Endodermal cell (in vitro differentiated cells): ENCODE data around the gene CDC42EP3. TPM values are rescaled to one million over a fixed set of nuclear protein-coding genes. Genes with fewer than 3 reads are reported as not detected.

Source experiments
- DNase-seq: peaks from one replicate; pipeline ENCODE4 v3.0.0-alpha.2; 2017
- H3K27ac ChIP-seq: 2 replicates; pipeline ENCODE4 v1.5.1; 2013; ENCODE audit warnings: mild to moderate bottlenecking, low read depth, low read length, moderate library complexity
- H3K27me3 ChIP-seq: 2 replicates; pipeline ENCODE4 v1.6.1; 2013; ENCODE audit warnings: mild to moderate bottlenecking, low read length, moderate library complexity; ENCODE audit not compliant: insufficient read depth, control insufficient read depth, poor library complexity, severe bottlenecking
- H3K36me3 ChIP-seq: 2 replicates; pipeline ENCODE4 v1.7.0; 2013; ENCODE audit warnings: mild to moderate bottlenecking, low read length, moderate library complexity; ENCODE audit not compliant: control insufficient read depth, insufficient read depth
- H3K4me1 ChIP-seq: one replicate; pipeline ENCODE4 v1.7.0; 2013; ENCODE audit warnings: low read length; ENCODE audit not compliant: control insufficient read depth, insufficient read depth
- H3K4me3 ChIP-seq: 2 replicates; pipeline ENCODE4 v1.5.1; 2013; ENCODE audit warnings: mild to moderate bottlenecking, low read length, moderate library complexity
- H3K9ac ChIP-seq: 2 replicates; pipeline ENCODE4 v1.6.1; 2013; ENCODE audit warnings: mild to moderate bottlenecking, low read length, moderate library complexity; ENCODE audit not compliant: poor library complexity, severe bottlenecking; ENCODE audit errors: extremely low read depth
- H3K9me3 ChIP-seq: 2 replicates; pipeline ENCODE4 v1.6.1; 2013; ENCODE audit warnings: mild to moderate bottlenecking, low read length, moderate library complexity; ENCODE audit not compliant: control insufficient read depth
- H3K27ac Mint-ChIP-seq: 2 replicates; pipeline ENCODE4 v1.8.0; 2020; ENCODE audit warnings: mixed read lengths
- H3K27me3 Mint-ChIP-seq: 2 replicates; pipeline ENCODE4 v1.8.0; 2021; ENCODE audit warnings: mild to moderate bottlenecking, mixed read lengths; ENCODE audit not compliant: insufficient read depth
- H3K36me3 Mint-ChIP-seq: 2 replicates; pipeline ENCODE4 v1.8.0; 2020; ENCODE audit warnings: low read depth, mixed read lengths
- H3K4me1 Mint-ChIP-seq: 2 replicates; pipeline ENCODE4 v1.8.0; 2020; ENCODE audit warnings: mixed read lengths
- H3K4me3 Mint-ChIP-seq: 2 replicates; pipeline ENCODE4 v1.8.0; 2020; ENCODE audit warnings: mild to moderate bottlenecking, moderate library complexity, mixed read lengths
- H3K9me3 Mint-ChIP-seq: 2 replicates; pipeline ENCODE4 v1.8.0; 2020; ENCODE audit warnings: mild to moderate bottlenecking, mixed read lengths
- CTCF ChIP-seq: fragments of 200-600 bp; sonication (generic); conservative IDR thresholded peaks from 2 replicates; pipeline ENCODE4 v1.5.0; 2021; ENCODE audit warnings: antibody characterized with exemption, mild to moderate bottlenecking
- WGBS, 2 experiments: methylation state at CpG; one replicate each; pipeline versions ENCODE4 v1.1.5 to v1.1.7; 2013; ENCODE audit warnings: missing lambda C conversion rate in 2 of 2, mixed read lengths in 1 of 2; ENCODE audit not compliant: insufficient coverage in 1 of 2, insufficient read length in 1 of 2; 5-methylcytosine and 5-hydroxymethylcytosine counted together
- total RNA-seq, 2 donors: library from RNA; stranded (reverse); fragmentation: NEBNext Ultra II Directional in 1 of 2; extraction: Animal tissue kit (Norgen Biotek cat#: 25700) in 1 of 2; gene quantifications; 2 replicates in 1 of 2; 3 replicates in 1 of 2; pipeline ENCODE4 v1.2.1, GENCODE V29; 2021

CDC42EP3 gene
- total RNA-seq, 2 donors from 2014 or later, result 26.4 to 30.2 TPM

- no peak for TF ChIP-seq CTCF
- H3K36me3 Mint-ChIP-seq, result no peaks in the 10 kb centered on the region
- H3K4me1 Mint-ChIP-seq, result peaks cover 5% of the 10 kb centered on the region
- no peak overlapping the region for H3K4me3 Mint-ChIP-seq
- Histone ChIP-seq H3K9me3 (no peaks in the 10 kb centered on the region), H3K4me3 (no peak overlapping the region), H3K9ac (no peak overlapping the region), H3K36me3 (no peaks in the 10 kb centered on the region), H3K4me1 (peaks cover 4% of the 10 kb centered on the region), H3K27ac (no peak overlapping the region), H3K27me3 (no peaks in the 10 kb centered on the region)
- no peak for DNase-seq
- no peaks in the 10 kb centered on the region for H3K27me3 Mint-ChIP-seq
- WGBS, 2 experiments, result 90 to 100% methylated on average over 1 of the region's 1 CpG
- no peaks in the 10 kb centered on the region for H3K9me3 Mint-ChIP-seq
- H3K27ac Mint-ChIP-seq, result no peak overlapping the region
Measured at GRCh38 chr2:37707393-37707792, 36.0 kb upstream of the CDC42EP3 start.

GRCh38 chr2:37706334-37707183 lies 35.1 kb upstream of the CDC42EP3 start:
- Mint-ChIP-seq H3K9me3 (peaks cover 7% of the 10 kb centered on the region), H3K4me1 (peaks cover 4% of the 10 kb centered on the region), H3K27ac (no peak overlapping the region), H3K4me3 (no peak overlapping the region), H3K36me3 (no peaks in the 10 kb centered on the region), H3K27me3 (no peaks in the 10 kb centered on the region)
- Histone ChIP-seq H3K9ac (no peak overlapping the region), H3K36me3 (no peaks in the 10 kb centered on the region), H3K27ac (no peak overlapping the region), H3K4me3 (no peak overlapping the region), H3K4me1 (peaks cover 4% of the 10 kb centered on the region), H3K9me3 (peaks cover 3% of the 10 kb centered on the region), H3K27me3 (no peaks in the 10 kb centered on the region)
- 80 to 84% methylated on average over 2 to 4 of the region's 4 CpGs for WGBS, 2 experiments
- TF ChIP-seq CTCF, result no peak
- no peak for DNase-seq

- H3K9me3 Mint-ChIP-seq, result peaks cover 10% of the 10 kb centered on the region
- 80% methylated on average over 2 of the region's 2 CpGs; no CpG with 5 or more reads in 1 of the 2 experiments for WGBS, 2 experiments
- H3K4me1 Mint-ChIP-seq, result no peaks in the 10 kb centered on the region
- TF ChIP-seq CTCF, result no peak
- H3K4me3 ChIP-seq, result no peak overlapping the region
- H3K27me3 Mint-ChIP-seq, result no peaks in the 10 kb centered on the region
- no peak overlapping the region for H3K27ac ChIP-seq
- no peaks in the 10 kb centered on the region for H3K4me1 ChIP-seq
- H3K27ac Mint-ChIP-seq, result no peak overlapping the region
- H3K27me3 ChIP-seq, result no peaks in the 10 kb centered on the region
- H3K9ac ChIP-seq, result no peak overlapping the region
- no peak overlapping the region for H3K4me3 Mint-ChIP-seq
- no peak for DNase-seq
- no peaks in the 10 kb centered on the region for H3K36me3 Mint-ChIP-seq
- peaks cover 7% of the 10 kb centered on the region for H3K9me3 ChIP-seq
- no peaks in the 10 kb centered on the region for H3K36me3 ChIP-seq
Measured at GRCh38 chr2:37705191-37705590, 33.7 kb upstream of the CDC42EP3 start.
